GM21619 (cell line): ENCODE results near the gene PDXDC1.
A peak's percentile ranks its signal among the peaks of the same experiment; 100 is the strongest.
"Not testable (repeated sequence)": the region's sequence is repeated elsewhere in the genome, so short reads cannot be mapped to it uniquely, and the experiment has no call there.

Source experiments
- ATAC-seq: cut with Tn5 transposase; IDR thresholded peaks from one replicate; pipeline ENCODE4 v1.9.1; 2021; ENCODE audit not compliant: unreplicated experiment

The PDXDC1 gene

GRCh38 chr16:14974656-14975417, at the start of gene PDXDC1:
Gene PDXDC1 (plus strand): TSS chr16:14975026. CDS start chr16:14975200, 174 bp downstream.
- ATAC-seq, result peak; percentile 88

GRCh38 chr16:14928064-14928714, 46.6 kb upstream of the PDXDC1 start:
- ATAC-seq, result not testable (repeated sequence)

GRCh38 chr16:14929176-14929575, 45.6 kb upstream of the PDXDC1 start:
- not testable (repeated sequence) for ATAC-seq

GRCh38 chr16:14930246-14930645, 44.6 kb upstream of the PDXDC1 start:
- not testable (repeated sequence) for ATAC-seq

- not testable (repeated sequence) for ATAC-seq
Observed at GRCh38 chr16:14930971-14931370, 43.9 kb upstream of the PDXDC1 start.

- ATAC-seq, result not testable (repeated sequence)
Observed at GRCh38 chr16:14932581-14933375, 42.0 kb upstream of the PDXDC1 start.

GRCh38 chr16:14937143-14937542, 37.7 kb upstream of the PDXDC1 start, which contains the start of gene NPIPA1:
Gene NPIPA1 (plus strand): TSS chr16:14937443. CDS start chr16:14937443, 0 bp downstream.
- not testable (repeated sequence) for ATAC-seq

GRCh38 chr16:14937994-14938393, 36.8 kb upstream of the PDXDC1 start:
- ATAC-seq, result not testable (repeated sequence)

- ATAC-seq, result not testable (repeated sequence)
Observed at GRCh38 chr16:14942686-14943085, 32.1 kb upstream of the PDXDC1 start.

GRCh38 chr16:14955546-14956231, 19.1 kb upstream of the PDXDC1 start:
- no peak for ATAC-seq

GRCh38 chr16:14957576-14958322, 17.1 kb upstream of the PDXDC1 start:
- ATAC-seq, result no peak

GRCh38 chr16:14958323-14958600, 16.6 kb upstream of the PDXDC1 start:
- ATAC-seq, result no peak

GRCh38 chr16:14958970-14959369, 15.9 kb upstream of the PDXDC1 start:
- ATAC-seq, result no peak

GRCh38 chr16:14961405-14962186, 13.2 kb upstream of the PDXDC1 start:
- no peak for ATAC-seq

GRCh38 chr16:14963281-14964173, 11.3 kb upstream of the PDXDC1 start:
- ATAC-seq, result no peak

GRCh38 chr16:14965328-14965727, 9.5 kb upstream of the PDXDC1 start:
- no peak for ATAC-seq

GRCh38 chr16:14969795-14970194, 5.0 kb upstream of the PDXDC1 start:
- not testable (repeated sequence) for ATAC-seq

- not testable (repeated sequence) for ATAC-seq
Observed at GRCh38 chr16:14971621-14972228, 3.1 kb upstream of the PDXDC1 start.
